SU-DHL-6 (cell line): ENCODE data around the gene SAMSN1.

Experiments
- H2AFZ ChIP-seq: fragments of 200-600 bp; sonication (generic); 2 replicates; pipeline ENCODE4 v1.6.1; 2014; ENCODE audit warnings: low read depth, mild to moderate bottlenecking, moderate library complexity, mixed read lengths, antibody characterized with exemption, low read length; ENCODE audit not compliant: severe bottlenecking
- H3F3A ChIP-seq: fragments of 200-600 bp; shearing (Covaris generic); 2 replicates; pipeline ENCODE4 v1.6.0; 2016; ENCODE audit warnings: antibody characterized with exemption, mild to moderate bottlenecking; ENCODE audit not compliant: insufficient read depth
- H3K27ac ChIP-seq: fragments of 200-600 bp; sonication (generic); 2 replicates; pipeline ENCODE4 v1.5.1; 2016; ENCODE audit warnings: low read depth, mild to moderate bottlenecking, low read length, moderate library complexity, mixed read lengths
- H3K27me3 ChIP-seq: fragments of 200-600 bp; sonication (generic), shearing (Covaris generic); 2 replicates; pipeline ENCODE4 v1.6.0; 2014; ENCODE audit warnings: mild to moderate bottlenecking, low read length
- H3K36me3 ChIP-seq: fragments of 200-600 bp; sonication (generic); 2 replicates; pipeline ENCODE4 v1.6.1; 2014; ENCODE audit warnings: mild to moderate bottlenecking, low read length, mixed read lengths
- H3K4me2 ChIP-seq: fragments of 300-600, 200-600 bp; shearing (Covaris generic), sonication (generic); 2 replicates; pipeline ENCODE4 v1.6.0; 2014; ENCODE audit warnings: low read length, low read depth, mild to moderate bottlenecking; ENCODE audit not compliant: poor library complexity, severe bottlenecking
- H3K4me3 ChIP-seq: fragments of 200-600 bp; sonication (generic); 2 replicates; pipeline ENCODE4 v1.5.1; 2014; ENCODE audit warnings: antibody characterized with exemption, low read length, mild to moderate bottlenecking, mixed read lengths; ENCODE audit not compliant: insufficient read depth, poor library complexity, severe bottlenecking
- H3K79me2 ChIP-seq: fragments of 200-600 bp; sonication (generic); 2 replicates; pipeline ENCODE4 v1.6.1; 2014; ENCODE audit warnings: mild to moderate bottlenecking, low read length, moderate library complexity; ENCODE audit not compliant: insufficient read depth
- H3K9ac ChIP-seq: fragments of 200-600 bp; sonication (generic); 2 replicates; pipeline ENCODE4 v1.7.0; 2014; ENCODE audit warnings: mild to moderate bottlenecking, low read length
- H3K9me2 ChIP-seq: fragments of 200-600 bp; sonication (generic); replicated peaks from 2 replicates; pipeline ENCODE4 v1.6.1; 2014; ENCODE audit warnings: low read length; ENCODE audit not compliant: insufficient read depth
- H3K9me3 ChIP-seq: fragments of 200-600 bp; sonication (generic); 2 replicates; pipeline ENCODE4 v1.6.1; 2014; ENCODE audit warnings: low read length, mixed read lengths; ENCODE audit not compliant: insufficient read depth
- H4K20me1 ChIP-seq: fragments of 200-600 bp; sonication (generic); 2 replicates; pipeline ENCODE4 v1.6.1; 2014; ENCODE audit warnings: low read depth, mild to moderate bottlenecking, antibody characterized with exemption, low read length, moderate library complexity, mixed read lengths
- CTCF ChIP-seq: fragments of 200-600 bp; sonication (generic); IDR thresholded peaks from one replicate; pipeline ENCODE4 v1.5.1; 2017; ENCODE audit warnings: antibody characterized with exemption, mild to moderate bottlenecking, low read length, moderate library complexity; ENCODE audit not compliant: insufficient read depth, poor library complexity, severe bottlenecking
- EZH2phosphoT487 ChIP-seq: fragments of 200-600 bp; sonication (generic), shearing (Covaris generic); conservative IDR thresholded peaks from 2 replicates; pipeline ENCODE4 v1.6.1; 2018; ENCODE audit warnings: mild to moderate bottlenecking, antibody characterized with exemption, low read length, moderate library complexity, mixed read lengths

Gene SAMSN1

GRCh38 chr21:14566894-14567293 is 20.8 kb upstream of the SAMSN1 start:
- Histone ChIP-seq H3K9me2 (no peaks in the 10 kb centered on the region), H3K9me3 (no peaks in the 10 kb centered on the region), H4K20me1 (no peaks in the 10 kb centered on the region), H3K4me3 (no peak overlapping the region), H3K36me3 (no peaks in the 10 kb centered on the region), H3K79me2 (no peaks in the 10 kb centered on the region), H3K4me2 (no peak overlapping the region), H3F3A (no peaks in the 10 kb centered on the region), H3K27ac (no peak overlapping the region), H2AFZ (no peak overlapping the region), H3K27me3 (no peaks in the 10 kb centered on the region), H3K9ac (no peak overlapping the region)
- TF ChIP-seq CTCF, result no peak
- no peak for TF ChIP-seq EZH2phosphoT487

- no peaks in the 10 kb centered on the region for H3K79me2 ChIP-seq
- no peaks in the 10 kb centered on the region for H3K9me2 ChIP-seq
- no peak overlapping the region for H3K9ac ChIP-seq
- H3K4me3 ChIP-seq, result no peak overlapping the region
- TF ChIP-seq CTCF (no peak), EZH2phosphoT487 (no peak)
- no peaks in the 10 kb centered on the region for H3K36me3 ChIP-seq
- H3K27ac ChIP-seq, result no peak overlapping the region
- no peaks in the 10 kb centered on the region for H3F3A ChIP-seq
- peaks cover 13% of the 10 kb centered on the region; the same call in 1 of the 2 replicates for H3K9me3 ChIP-seq
- H3K27me3 ChIP-seq, result no peaks in the 10 kb centered on the region
- H4K20me1 ChIP-seq, result no peaks in the 10 kb centered on the region
- no peak overlapping the region for H3K4me2 ChIP-seq
- no peak overlapping the region for H2AFZ ChIP-seq
These were observed 16.8 kb upstream of the SAMSN1 start for GRCh38 chr21:14562959-14563358.

GRCh38 chr21:14560555-14560954 is 14.4 kb upstream of the SAMSN1 start:
- H3K79me2 ChIP-seq, result no peaks in the 10 kb centered on the region
- no peaks in the 10 kb centered on the region for H3K9me2 ChIP-seq
- H3K4me3 ChIP-seq, result no peak overlapping the region
- no peak overlapping the region for H3K9ac ChIP-seq
- H3K27ac ChIP-seq, result no peak overlapping the region
- H2AFZ ChIP-seq, result no peak overlapping the region
- no peaks in the 10 kb centered on the region for H4K20me1 ChIP-seq
- H3K9me3 ChIP-seq, result peaks cover 13% of the 10 kb centered on the region; the same call in 1 of the 2 replicates
- TF ChIP-seq CTCF (no peak), EZH2phosphoT487 (no peak)
- no peaks in the 10 kb centered on the region for H3K36me3 ChIP-seq
- no peaks in the 10 kb centered on the region for H3F3A ChIP-seq
- no peaks in the 10 kb centered on the region for H3K27me3 ChIP-seq
- no peak overlapping the region for H3K4me2 ChIP-seq

- Histone ChIP-seq H3K27ac (no peak overlapping the region), H4K20me1 (no peaks in the 10 kb centered on the region), H3K79me2 (no peaks in the 10 kb centered on the region), H3K9me2 (no peaks in the 10 kb centered on the region), H3K9ac (no peak overlapping the region), H3K4me2 (no peak overlapping the region), H3K4me3 (no peak overlapping the region), H3K36me3 (no peaks in the 10 kb centered on the region), H3K9me3 (peaks cover 13% of the 10 kb centered on the region; the same call in 1 of the 2 replicates), H2AFZ (no peak overlapping the region), H3K27me3 (no peaks in the 10 kb centered on the region), H3F3A (no peaks in the 10 kb centered on the region)
- TF ChIP-seq CTCF (no peak), EZH2phosphoT487 (no peak)
These were observed 14.0 kb upstream of the SAMSN1 start for GRCh38 chr21:14560139-14560538.
